Tibial nerve (tissue), 4 donors: ENCODE measurements around the gene HECTD1.

ENCODE experiments used
- CTCF ChIP-seq, 5 experiments: fragments of 200-600 bp in 3 of 5; fragments of 450-650 bp in 2 of 5; sonication (generic) in 3 of 5; IDR thresholded peaks; one replicate each; pipeline ENCODE4 v1.5.1; 2016 to 2019; ENCODE audit warnings: antibody characterized with exemption in 5 of 5, mild to moderate bottlenecking in 3 of 5, moderate library complexity in 2 of 5
- EP300 ChIP-seq, 2 donors: sonication (generic); formaldehyde crosslinking; IDR thresholded peaks; one replicate each; pipeline ENCODE4 v1.6.1; 2017; ENCODE audit warnings: antibody characterized with exemption in 2 of 2, mild to moderate bottlenecking in 1 of 2
- POLR2A ChIP-seq, 2 donors: fragments of 450-650 bp; IDR thresholded peaks; one replicate each; pipeline ENCODE4 v1.6.1; 2017; ENCODE audit warnings: antibody characterized with exemption in 2 of 2, mild to moderate bottlenecking in 2 of 2, moderate library complexity in 2 of 2

GRCh38 chr14:31197671-31198070, 9.9 kb downstream of the HECTD1 start:
- TF ChIP-seq CTCF (IDR thresholded peaks at IDR 0.05): no peak
- TF ChIP-seq POLR2A (IDR thresholded peaks at IDR 0.05): no peak
- TF ChIP-seq EP300 (IDR thresholded peaks at IDR 0.05): no peak
